ENCODE results near the gene CARD8. TPM values are rescaled to one million over a fixed set of nuclear protein-coding genes. Genes with fewer than 3 reads are reported as not detected.

CARD8 gene
- total RNA-seq, 1 experiment from 2014 or later: 17.7 TPM

- no peaks in the 10 kb centered on the region for H3K4me1 Mint-ChIP-seq (ENCODE audit: low read depth, unreplicated experiment)
- peaks cover 6% of the 10 kb centered on the region for H3K36me3 ChIP-seq (ENCODE audit: control insufficient read depth, insufficient read depth, low read length)
- no peak overlapping the region for H3K4me3 ChIP-seq (ENCODE audit: low read depth, low read length)
- ChIA-PET POLR2A (no interaction called here), CTCF (no interaction called here)
- DNase-seq: no peak
- intact Hi-C loops (cut with micrococcal nuclease; ENCODE audit: unreplicated experiment): no loop called here
- no peaks in the 10 kb centered on the region for H3K4me1 ChIP-seq
- H3K9me3 ChIP-seq: peaks cover 22% of the 10 kb centered on the region; the same call in 1 of the 2 replicates
- H3K4me3 Mint-ChIP-seq (ENCODE audit: unreplicated experiment): no peak overlapping the region
- no peaks in the 10 kb centered on the region for H3K27me3 ChIP-seq (replicated peaks; ENCODE audit: control insufficient read depth, insufficient read depth, low read length)
- no peak overlapping the region for H3K27ac Mint-ChIP-seq (ENCODE audit: unreplicated experiment)
- BruUV-seq (replicated peaks): no TSS peak
- no peaks in the 10 kb centered on the region for H3K27me3 Mint-ChIP-seq (ENCODE audit: insufficient read depth, unreplicated experiment)
- TF ChIP-seq CTCF (IDR thresholded peaks at IDR 0.05; ENCODE audit: insufficient read depth in 1 of 2, low read depth in 1 of 2, low read length in 1 of 2, severe bottlenecking in 1 of 2, unreplicated experiment in 1 of 2): no peak
- H3K9me3 Mint-ChIP-seq (ENCODE audit: unreplicated experiment): no peaks in the 10 kb centered on the region
- peaks cover 45% of the 10 kb centered on the region for H3K36me3 Mint-ChIP-seq (ENCODE audit: insufficient read depth, unreplicated experiment)
These were observed 28.2 kb upstream of the CARD8 start for GRCh38 chr19:48283908-48284307.

- TF ChIP-seq CTCF (IDR thresholded peaks at IDR 0.05; ENCODE audit: insufficient read depth in 1 of 2, low read depth in 1 of 2, low read length in 1 of 2, severe bottlenecking in 1 of 2, unreplicated experiment in 1 of 2): no peak
- BruUV-seq (replicated peaks): no TSS peak
- Mint-ChIP-seq H3K4me3 (ENCODE audit: unreplicated experiment) (no peak overlapping the region), H3K9me3 (ENCODE audit: unreplicated experiment) (no peaks in the 10 kb centered on the region), H3K27me3 (ENCODE audit: insufficient read depth, unreplicated experiment) (no peaks in the 10 kb centered on the region), H3K36me3 (ENCODE audit: insufficient read depth, unreplicated experiment) (peaks cover 38% of the 10 kb centered on the region), H3K4me1 (ENCODE audit: low read depth, unreplicated experiment) (no peaks in the 10 kb centered on the region), H3K27ac (ENCODE audit: unreplicated experiment) (no peak overlapping the region)
- no peaks in the 10 kb centered on the region for H3K27me3 ChIP-seq (replicated peaks; ENCODE audit: control insufficient read depth, insufficient read depth, low read length)
- H3K36me3 ChIP-seq (ENCODE audit: control insufficient read depth, insufficient read depth, low read length): peaks cover 6% of the 10 kb centered on the region
- POLR2A ChIA-PET: no interaction called here
- CTCF ChIA-PET: interaction anchor here (0.6 kb wide), 1 partner anchor 274 kb away, joined by 6 read pairs; no protein-coding TSS in a partner anchor
- H3K4me3 ChIP-seq (ENCODE audit: low read depth, low read length): no peak overlapping the region
- no peaks in the 10 kb centered on the region for H3K4me1 ChIP-seq
- no peak for DNase-seq
- intact Hi-C loops (cut with micrococcal nuclease; ENCODE audit: unreplicated experiment): no loop called here
- H3K9me3 ChIP-seq: peaks cover 22% of the 10 kb centered on the region; the same call in 1 of the 2 replicates
These were observed 24.0 kb upstream of the CARD8 start for GRCh38 chr19:48279747-48280146.

GRCh38 chr19:48274938-48275337, 19.2 kb upstream of the CARD8 start:
- Histone ChIP-seq H3K36me3 (ENCODE audit: control insufficient read depth, insufficient read depth, low read length) (no peaks in the 10 kb centered on the region), H3K27me3 (replicated peaks; ENCODE audit: control insufficient read depth, insufficient read depth, low read length) (no peaks in the 10 kb centered on the region), H3K9me3 (no peaks in the 10 kb centered on the region), H3K4me3 (ENCODE audit: low read depth, low read length) (no peak overlapping the region), H3K4me1 (peaks cover 9% of the 10 kb centered on the region)
- ChIA-PET CTCF (no interaction called here), POLR2A (no interaction called here)
- H3K4me3 Mint-ChIP-seq (ENCODE audit: unreplicated experiment): no peak overlapping the region
- peaks cover 19% of the 10 kb centered on the region for H3K36me3 Mint-ChIP-seq (ENCODE audit: insufficient read depth, unreplicated experiment)
- H3K9me3 Mint-ChIP-seq (ENCODE audit: unreplicated experiment): no peaks in the 10 kb centered on the region
- no peak overlapping the region for H3K27ac Mint-ChIP-seq (ENCODE audit: unreplicated experiment)
- no TSS peak for BruUV-seq (replicated peaks)
- no peak for DNase-seq
- no peak for TF ChIP-seq CTCF (IDR thresholded peaks at IDR 0.05; ENCODE audit: insufficient read depth in 1 of 2, low read depth in 1 of 2, low read length in 1 of 2, severe bottlenecking in 1 of 2, unreplicated experiment in 1 of 2)
- H3K27me3 Mint-ChIP-seq (ENCODE audit: insufficient read depth, unreplicated experiment): no peaks in the 10 kb centered on the region
- intact Hi-C loops (cut with micrococcal nuclease; ENCODE audit: unreplicated experiment): no loop called here
- H3K4me1 Mint-ChIP-seq (ENCODE audit: low read depth, unreplicated experiment): peaks cover 14% of the 10 kb centered on the region

All from Caco-2 (cell line).